ENCODE results near the gene DNAH9. TPM values are rescaled to one million over a fixed set of nuclear protein-coding genes. Genes with fewer than 3 reads are reported as not detected.
A peak's percentile ranks its signal among the peaks of the same experiment; 100 is the strongest.

Gene DNAH9
- total RNA-seq, 1 donor from 2014 or later: under 0.01 TPM

DNA sequence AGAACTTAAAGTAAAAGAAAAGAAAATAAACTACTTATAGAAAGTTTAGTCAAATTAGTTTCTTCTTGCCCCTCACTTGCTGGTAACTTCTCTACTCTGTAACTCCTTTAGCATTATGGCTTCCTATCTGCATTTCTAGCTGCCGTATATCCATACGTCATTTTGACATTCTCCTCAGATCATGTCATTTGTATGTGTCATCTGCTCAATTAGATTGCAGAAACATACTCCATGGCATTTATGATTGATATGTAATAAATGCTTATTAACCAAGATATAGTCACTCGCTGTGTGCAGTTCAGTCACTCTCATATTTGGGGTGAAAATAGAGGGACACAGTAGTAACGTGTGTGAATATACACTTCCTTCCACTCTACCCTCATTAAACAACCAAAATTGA, 295.6 kb downstream of the DNAH9 start:
- TF ChIP-seq CTCF (IDR thresholded peaks at IDR 0.05; ENCODE audit: insufficient read depth, low read length, severe bottlenecking): no peak
- DNase-seq (ENCODE audit: low read depth) (no peak), FAIRE-seq (no peak)
- no peak overlapping the region for H3K4me3 ChIP-seq (ENCODE audit: low read depth, low read length)
- no peaks in the 10 kb centered on the region for H3K27me3 ChIP-seq (ENCODE audit: control insufficient read depth, insufficient read depth, low read length)
- no peaks in the 10 kb centered on the region for H3K36me3 ChIP-seq (ENCODE audit: control insufficient read depth, insufficient read depth, low read length)

DNA sequence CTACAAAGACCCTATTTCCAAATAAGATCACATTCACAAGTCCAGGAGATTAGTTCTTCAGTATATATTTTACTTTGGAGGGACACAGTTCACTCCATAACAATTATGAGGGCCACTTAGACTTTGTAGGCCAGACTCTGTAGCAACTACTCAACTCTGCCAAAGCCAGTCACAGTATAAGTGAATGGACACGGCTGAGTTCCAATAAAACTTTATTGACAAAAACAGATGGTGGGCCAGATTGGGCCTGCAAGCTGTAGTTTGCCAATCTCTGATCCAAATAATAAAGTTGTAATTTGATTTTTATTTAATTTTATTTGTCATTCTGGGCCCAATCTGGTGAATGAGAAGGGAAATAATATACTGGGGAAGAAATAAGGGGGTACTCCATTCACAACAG, 297.9 kb downstream of the DNAH9 start:
- H3K4me3 ChIP-seq (ENCODE audit: low read depth, low read length): no peak overlapping the region
- no peaks in the 10 kb centered on the region for H3K27me3 ChIP-seq (ENCODE audit: control insufficient read depth, insufficient read depth, low read length)
- no peak for TF ChIP-seq CTCF (IDR thresholded peaks at IDR 0.05; ENCODE audit: insufficient read depth, low read length, severe bottlenecking)
- no peaks in the 10 kb centered on the region for H3K36me3 ChIP-seq (ENCODE audit: control insufficient read depth, insufficient read depth, low read length)
- FAIRE-seq (no peak), DNase-seq (ENCODE audit: low read depth) (no peak)

DNA sequence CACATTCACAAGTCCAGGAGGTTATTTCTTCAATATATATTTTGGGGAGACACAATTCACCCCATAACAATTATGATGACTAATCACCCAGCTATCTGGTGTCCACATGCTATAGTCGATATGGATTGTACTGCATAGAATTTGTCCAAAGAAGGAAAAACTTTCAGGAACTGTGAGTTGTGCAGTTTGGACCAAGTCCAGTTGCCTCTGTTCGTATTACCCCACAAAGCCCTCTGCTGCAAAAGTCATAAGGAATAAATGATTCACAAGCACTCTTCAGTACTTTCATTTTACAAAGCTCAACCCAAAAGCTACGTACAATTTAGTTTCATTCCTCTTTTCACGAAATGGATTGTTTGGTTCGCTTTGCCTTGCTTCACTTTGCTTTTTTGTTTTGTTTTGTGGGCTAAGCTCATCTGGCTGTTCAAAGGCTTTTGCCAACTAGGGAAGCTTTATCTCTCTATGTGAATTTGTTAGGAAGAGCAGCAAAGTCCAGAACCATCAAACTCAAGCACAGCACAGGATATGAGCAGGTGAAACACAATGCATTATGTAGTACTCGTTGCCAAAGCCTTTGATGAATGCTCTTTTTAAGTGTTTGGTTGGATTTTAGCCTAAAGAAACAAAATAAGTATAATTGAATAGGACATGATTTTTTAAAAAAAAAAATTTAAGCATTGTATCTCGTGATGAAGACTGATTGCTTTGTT, 300.4 kb downstream of the DNAH9 start:
- no peak for DNase-seq (ENCODE audit: low read depth)
- no peak for TF ChIP-seq CTCF (IDR thresholded peaks at IDR 0.05; ENCODE audit: insufficient read depth, low read length, severe bottlenecking)
- no peaks in the 10 kb centered on the region for H3K27me3 ChIP-seq (ENCODE audit: control insufficient read depth, insufficient read depth, low read length)
- FAIRE-seq: peak; percentile 43
- no peaks in the 10 kb centered on the region for H3K36me3 ChIP-seq (ENCODE audit: control insufficient read depth, insufficient read depth, low read length)
- no peak overlapping the region for H3K4me3 ChIP-seq (ENCODE audit: low read depth, low read length)

DNA sequence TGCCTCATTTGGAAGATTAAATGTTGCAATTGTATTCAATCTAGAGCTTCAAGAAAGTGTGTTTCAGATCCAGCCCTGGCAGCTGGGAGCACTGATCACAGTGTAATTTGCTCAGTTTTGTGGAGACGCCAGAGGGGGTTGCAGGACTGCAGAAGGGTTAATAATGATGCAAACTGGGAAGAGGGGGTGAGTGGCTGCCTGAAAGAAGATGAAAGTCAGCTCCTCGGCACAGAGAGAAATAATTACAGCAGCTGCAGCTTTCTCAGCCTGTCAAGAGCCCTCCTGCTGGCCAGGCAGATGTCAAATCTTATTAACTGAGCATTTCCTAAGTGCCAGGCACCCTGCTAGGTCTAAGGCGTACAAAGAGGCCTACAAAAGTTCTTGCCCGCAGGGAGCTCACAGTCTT, 301.3 kb downstream of the DNAH9 start:
- H3K27me3 ChIP-seq (ENCODE audit: control insufficient read depth, insufficient read depth, low read length): no peaks in the 10 kb centered on the region
- no peak overlapping the region for H3K4me3 ChIP-seq (ENCODE audit: low read depth, low read length)
- no peaks in the 10 kb centered on the region for H3K36me3 ChIP-seq (ENCODE audit: control insufficient read depth, insufficient read depth, low read length)
- DNase-seq (ENCODE audit: low read depth) (no peak), FAIRE-seq (no peak)
- no peak for TF ChIP-seq CTCF (IDR thresholded peaks at IDR 0.05; ENCODE audit: insufficient read depth, low read length, severe bottlenecking)

DNA sequence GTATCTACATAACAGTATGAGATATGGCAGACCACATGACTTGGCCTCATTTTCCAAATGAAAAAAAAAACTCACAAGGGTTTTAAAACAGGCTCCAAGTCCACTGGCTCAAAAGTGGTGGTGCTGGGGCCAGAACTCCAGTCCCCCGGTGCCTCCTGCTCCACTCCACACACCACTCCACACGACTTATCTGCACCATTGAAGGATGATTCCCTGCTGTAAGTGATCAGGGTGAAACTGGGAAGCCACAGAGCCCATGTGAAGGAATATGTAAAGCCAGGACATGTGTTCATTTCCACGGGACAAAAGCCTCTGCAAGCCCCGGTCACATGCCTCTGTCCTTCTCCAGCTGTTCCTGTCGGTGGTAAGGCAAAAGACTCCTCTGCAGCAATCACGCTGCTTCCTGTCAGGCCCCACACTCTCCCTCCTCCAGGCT, 301.8 kb downstream of the DNAH9 start:
- no peak for TF ChIP-seq CTCF (IDR thresholded peaks at IDR 0.05; ENCODE audit: insufficient read depth, low read length, severe bottlenecking)
- H3K36me3 ChIP-seq (ENCODE audit: control insufficient read depth, insufficient read depth, low read length): no peaks in the 10 kb centered on the region
- DNase-seq (ENCODE audit: low read depth) (no peak), FAIRE-seq (no peak)
- H3K4me3 ChIP-seq (ENCODE audit: low read depth, low read length): no peak overlapping the region
- no peaks in the 10 kb centered on the region for H3K27me3 ChIP-seq (ENCODE audit: control insufficient read depth, insufficient read depth, low read length)

DNA sequence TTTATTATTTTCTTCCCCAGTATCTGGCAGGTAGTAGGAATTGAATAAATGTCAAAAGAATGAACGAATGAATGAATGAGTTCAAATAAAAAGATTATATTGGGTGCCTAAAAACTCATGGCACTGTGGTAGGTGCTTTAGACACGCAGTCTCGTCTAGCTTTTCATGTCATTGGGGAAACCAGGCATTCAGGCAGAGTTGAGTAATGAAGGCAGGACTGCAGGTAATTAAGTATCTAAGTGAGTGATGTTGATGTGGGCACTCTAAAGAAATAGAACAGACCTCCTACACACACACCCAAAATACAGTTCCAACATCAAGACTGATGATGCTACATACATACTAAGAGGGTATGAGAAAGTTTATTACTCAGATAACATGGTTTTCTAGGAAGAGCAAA, 302.4 kb downstream of the DNAH9 start:
- H3K36me3 ChIP-seq (ENCODE audit: control insufficient read depth, insufficient read depth, low read length): no peaks in the 10 kb centered on the region
- no peak for FAIRE-seq
- H3K27me3 ChIP-seq (ENCODE audit: control insufficient read depth, insufficient read depth, low read length): no peaks in the 10 kb centered on the region
- H3K4me3 ChIP-seq (ENCODE audit: low read depth, low read length): no peak overlapping the region
- DNase-seq (ENCODE audit: low read depth): no peak
- TF ChIP-seq CTCF (IDR thresholded peaks at IDR 0.05; ENCODE audit: insufficient read depth, low read length, severe bottlenecking): no peak

Measured in bronchial epithelial cell (primary cell).